Adrenal gland (tissue), 5 donors: ENCODE results near the gene GPAT3.

Source experiments
- CTCF ChIP-seq, 6 experiments: fragments of 450-650 bp in 4 of 6; fragments of 200-600 bp in 2 of 6; sonication (generic) in 1 of 6; IDR thresholded peaks; 1 replicate in 5 of 6; 2 replicates in 1 of 6; pipeline versions ENCODE4 v1.5.1 to v1.8.0; 2016 to 2021; ENCODE audit warnings: antibody characterized with exemption in 6 of 6, mild to moderate bottlenecking in 2 of 6, moderate library complexity in 1 of 6
- POLR2A ChIP-seq, 2 donors: fragments of 450-650 bp; IDR thresholded peaks; one replicate each; pipeline ENCODE4 v1.6.1; 2017; ENCODE audit warnings: antibody characterized with exemption in 2 of 2, mild to moderate bottlenecking in 2 of 2, moderate library complexity in 1 of 2
- donor health status: DM: no; HTN: no; CAD: no.

GRCh38 chr4:83616252-83616651 lies 80.3 kb downstream of the GPAT3 start:
- no peak for TF ChIP-seq CTCF (IDR thresholded peaks at IDR 0.05)
- no peak for TF ChIP-seq POLR2A (IDR thresholded peaks at IDR 0.05)
